OCI-LY1 (cell line): ENCODE measurements around the gene ORAI1.

Experiments
- H2AFZ ChIP-seq: fragments of 200-600 bp; sonication (generic), shearing (Covaris generic); 2 replicates; pipeline ENCODE4 v1.6.0; 2014; ENCODE audit warnings: antibody characterized with exemption, mild to moderate bottlenecking, low read length
- H3F3A ChIP-seq: fragments of 200-600 bp; sonication (generic), shearing (Covaris generic); 2 replicates; pipeline ENCODE4 v1.6.0; 2014; ENCODE audit warnings: mild to moderate bottlenecking, antibody characterized with exemption, low read length, moderate library complexity; ENCODE audit not compliant: insufficient read depth
- H3K27ac ChIP-seq: fragments of 200-600 bp; sonication (generic); 2 replicates; pipeline ENCODE4 v1.5.1; 2014; ENCODE audit warnings: low read length, mixed run types, mild to moderate bottlenecking, low read depth; ENCODE audit not compliant: poor library complexity, severe bottlenecking
- H3K27me3 ChIP-seq: fragments of 200-600 bp; sonication (generic); 2 replicates; pipeline ENCODE4 v1.6.0; 2014; ENCODE audit warnings: antibody characterized with exemption, mild to moderate bottlenecking, low read length, moderate library complexity; ENCODE audit not compliant: insufficient read depth
- H3K36me3 ChIP-seq: fragments of 200-600 bp; sonication (generic); 2 replicates; pipeline ENCODE4 v1.6.1; 2014; ENCODE audit warnings: mild to moderate bottlenecking, antibody characterized with exemption, low read length, moderate library complexity, mixed read lengths; ENCODE audit not compliant: insufficient read depth
- H3K4me1 ChIP-seq: fragments of 200-600 bp; sonication (generic); 2 replicates; pipeline ENCODE4 v1.5.1; 2014; ENCODE audit warnings: mild to moderate bottlenecking, low read length, moderate library complexity; ENCODE audit not compliant: insufficient read depth, severe bottlenecking
- H3K4me2 ChIP-seq: fragments of 200-600 bp; sonication (generic), shearing (Covaris generic); 2 replicates; pipeline ENCODE4 v1.6.1; 2014; ENCODE audit warnings: low read length
- H3K4me3 ChIP-seq: fragments of 200-600 bp; sonication (generic); 2 replicates; pipeline ENCODE4 v1.5.1; 2014; ENCODE audit warnings: low read length, low read depth, mild to moderate bottlenecking, mixed read lengths; ENCODE audit not compliant: poor library complexity, severe bottlenecking
- H3K79me2 ChIP-seq: fragments of 200-600 bp; shearing (Covaris generic); 2 replicates; pipeline ENCODE4 v1.6.1; 2016; ENCODE audit warnings: mixed run types, low read length, mixed read lengths; ENCODE audit not compliant: insufficient read depth
- H3K9ac ChIP-seq: fragments of 200-600 bp; sonication (generic), shearing (Covaris generic); 2 replicates; pipeline ENCODE4 v1.6.1; 2014; ENCODE audit warnings: mild to moderate bottlenecking, low read length, mixed read lengths
- H3K9me2 ChIP-seq: fragments of 200-600 bp; sonication (generic), shearing (Covaris generic); 2 replicates; pipeline ENCODE4 v1.6.1; 2014; ENCODE audit warnings: low read depth, mild to moderate bottlenecking, low read length, mixed read lengths
- H3K9me3 ChIP-seq: fragments of 200-600 bp; shearing (Covaris generic); 2 replicates; pipeline ENCODE4 v1.6.1; 2014; ENCODE audit warnings: low read length, mixed read lengths
- H4K20me1 ChIP-seq: fragments of 200-600 bp; sonication (generic), shearing (Covaris generic); 2 replicates; pipeline ENCODE4 v1.6.0; 2016; ENCODE audit warnings: mild to moderate bottlenecking, low read length; ENCODE audit not compliant: insufficient read depth
- CTCF ChIP-seq: fragments of 200-600 bp; sonication (generic), shearing (Covaris generic); IDR thresholded peaks from 2 replicates; pipeline ENCODE4 v1.5.1; 2017; ENCODE audit warnings: mild to moderate bottlenecking, antibody characterized with exemption, low read length, moderate library complexity, mixed read lengths
- EZH2 ChIP-seq: fragments of 200-600 bp; sonication (generic), shearing (Covaris generic); IDR thresholded peaks from 2 replicates; pipeline ENCODE4 v1.8.0; 2017; ENCODE audit warnings: borderline replicate concordance, mixed run types, mild to moderate bottlenecking, antibody characterized with exemption, low read length, moderate library complexity, mixed read lengths

ORAI1 gene

GRCh38 chr12:121648458-121649028 is 22.2 kb downstream of the ORAI1 start:
- Histone ChIP-seq H3K9me3 (no peaks in the 10 kb centered on the region), H3K4me3 (no peak overlapping the region), H3K27ac (no peak overlapping the region), H3K4me1 (no peaks in the 10 kb centered on the region), H3F3A (no peaks in the 10 kb centered on the region), H3K36me3 (no peaks in the 10 kb centered on the region), H4K20me1 (no peaks in the 10 kb centered on the region), H3K9ac (no peak overlapping the region), H3K9me2 (no peaks in the 10 kb centered on the region), H2AFZ (no peak overlapping the region), H3K79me2 (no peaks in the 10 kb centered on the region), H3K27me3 (no peaks in the 10 kb centered on the region), H3K4me2 (no peak overlapping the region)
- no peak for TF ChIP-seq CTCF
- no peak for TF ChIP-seq EZH2

GRCh38 chr12:121649322-121649721 is 23.0 kb downstream of the ORAI1 start:
- no peak overlapping the region for H3K4me2 ChIP-seq
- H3K4me1 ChIP-seq, result no peaks in the 10 kb centered on the region
- no peak overlapping the region for H3K4me3 ChIP-seq
- H3K9me3 ChIP-seq, result no peaks in the 10 kb centered on the region
- no peaks in the 10 kb centered on the region for H3K36me3 ChIP-seq
- no peak overlapping the region for H3K27ac ChIP-seq
- H3K9me2 ChIP-seq, result no peaks in the 10 kb centered on the region
- TF ChIP-seq EZH2 (no peak), CTCF (no peak)
- no peaks in the 10 kb centered on the region for H3K79me2 ChIP-seq
- no peaks in the 10 kb centered on the region for H3K27me3 ChIP-seq
- H4K20me1 ChIP-seq, result no peaks in the 10 kb centered on the region
- H3K9ac ChIP-seq, result no peak overlapping the region
- no peaks in the 10 kb centered on the region for H3F3A ChIP-seq
- H2AFZ ChIP-seq, result no peak overlapping the region

GRCh38 chr12:121649819-121650353 is 23.6 kb downstream of the ORAI1 start:
- Histone ChIP-seq H3K9ac (no peak overlapping the region), H3F3A (no peaks in the 10 kb centered on the region), H3K9me3 (no peaks in the 10 kb centered on the region), H3K4me3 (no peak overlapping the region), H3K4me2 (no peak overlapping the region), H4K20me1 (no peaks in the 10 kb centered on the region), H3K27me3 (no peaks in the 10 kb centered on the region), H3K9me2 (no peaks in the 10 kb centered on the region), H3K79me2 (no peaks in the 10 kb centered on the region), H3K4me1 (no peaks in the 10 kb centered on the region), H3K27ac (no peak overlapping the region), H3K36me3 (no peaks in the 10 kb centered on the region), H2AFZ (no peak overlapping the region)
- TF ChIP-seq EZH2 (no peak), CTCF (no peak)
